ENCODE results near the gene TCERG1L. TPM values are rescaled to one million over a fixed set of nuclear protein-coding genes. Genes with fewer than 3 reads are reported as not detected.
A peak's percentile ranks its signal among the peaks of the same experiment; 100 is the strongest.

TCERG1L gene
- total RNA-seq, 4 donors from 2014 or later, result not detected

DNA sequence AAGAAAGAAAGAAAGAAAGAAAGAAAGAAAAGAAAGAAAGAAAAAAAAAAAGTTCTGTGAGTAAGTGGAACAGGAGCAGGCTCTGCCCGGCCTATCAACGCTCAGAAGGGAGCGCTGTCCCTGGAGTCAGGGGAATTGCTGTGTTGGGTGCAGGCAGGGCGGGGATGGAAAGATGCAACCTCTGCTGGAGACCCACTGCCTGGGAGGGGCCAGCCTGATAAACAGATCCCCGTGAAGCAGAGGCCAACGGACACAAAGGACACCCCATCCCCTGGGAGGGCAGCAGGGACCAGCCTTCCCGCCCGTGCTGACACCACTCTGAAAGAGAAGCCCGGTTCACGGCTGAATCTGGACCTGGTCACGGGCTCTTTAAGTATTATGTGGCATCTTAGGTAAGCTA lies 54.5 kb downstream of the TCERG1L start:
- H3K4me1 ChIP-seq, result no peaks in the 10 kb centered on the region
- H3K4me3 ChIP-seq, result no peak overlapping the region
- H3K9me3 ChIP-seq, result no peaks in the 10 kb centered on the region
- no peaks in the 10 kb centered on the region for H3K36me3 ChIP-seq
- no peak for TF ChIP-seq POLR2A (IDR thresholded peaks at IDR 0.05)
- TF ChIP-seq, protein P1, sequence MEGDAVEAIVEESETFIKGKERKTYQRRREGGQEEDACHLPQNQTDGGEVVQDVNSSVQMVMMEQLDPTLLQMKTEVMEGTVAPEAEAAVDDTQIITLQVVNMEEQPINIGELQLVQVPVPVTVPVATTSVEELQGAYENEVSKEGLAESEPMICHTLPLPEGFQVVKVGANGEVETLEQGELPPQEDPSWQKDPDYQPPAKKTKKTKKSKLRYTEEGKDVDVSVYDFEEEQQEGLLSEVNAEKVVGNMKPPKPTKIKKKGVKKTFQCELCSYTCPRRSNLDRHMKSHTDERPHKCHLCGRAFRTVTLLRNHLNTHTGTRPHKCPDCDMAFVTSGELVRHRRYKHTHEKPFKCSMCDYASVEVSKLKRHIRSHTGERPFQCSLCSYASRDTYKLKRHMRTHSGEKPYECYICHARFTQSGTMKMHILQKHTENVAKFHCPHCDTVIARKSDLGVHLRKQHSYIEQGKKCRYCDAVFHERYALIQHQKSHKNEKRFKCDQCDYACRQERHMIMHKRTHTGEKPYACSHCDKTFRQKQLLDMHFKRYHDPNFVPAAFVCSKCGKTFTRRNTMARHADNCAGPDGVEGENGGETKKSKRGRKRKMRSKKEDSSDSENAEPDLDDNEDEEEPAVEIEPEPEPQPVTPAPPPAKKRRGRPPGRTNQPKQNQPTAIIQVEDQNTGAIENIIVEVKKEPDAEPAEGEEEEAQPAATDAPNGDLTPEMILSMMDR (IDR thresholded peaks at IDR 0.05), result no peak
- H3K27ac ChIP-seq, result no peak overlapping the region
- H3K27me3 ChIP-seq, result no peaks in the 10 kb centered on the region
- peak in 1 of 3 donors; percentile 22 for DNase-seq

DNA sequence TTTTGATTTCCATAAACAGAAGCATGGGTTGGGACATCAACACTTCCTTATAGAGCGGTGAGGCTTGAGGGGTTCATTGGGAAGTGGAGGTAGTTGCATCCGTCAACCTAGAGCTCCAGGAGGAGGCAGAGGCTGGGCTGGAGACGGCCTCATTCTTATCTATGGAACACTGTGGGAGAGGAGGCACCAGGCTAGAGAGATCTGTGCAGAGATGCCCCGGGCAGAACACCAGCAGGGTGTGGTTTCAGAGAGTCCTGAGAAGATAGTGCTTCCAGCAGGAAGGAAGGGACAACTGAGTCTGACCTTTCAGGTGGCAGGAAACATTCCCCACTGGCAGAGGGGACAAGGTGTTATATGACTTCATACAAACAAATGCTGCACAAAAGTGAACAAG lies 56.7 kb downstream of the TCERG1L start:
- no peak overlapping the region for H3K27ac ChIP-seq
- no peaks in the 10 kb centered on the region for H3K9me3 ChIP-seq
- no peak for TF ChIP-seq POLR2A (IDR thresholded peaks at IDR 0.05)
- TF ChIP-seq, protein P1 (IDR thresholded peaks at IDR 0.05), result no peak
- DNase-seq, result no peak
- H3K36me3 ChIP-seq, result no peaks in the 10 kb centered on the region
- no peak overlapping the region for H3K4me3 ChIP-seq
- no peaks in the 10 kb centered on the region for H3K27me3 ChIP-seq
- no peaks in the 10 kb centered on the region for H3K4me1 ChIP-seq

DNA sequence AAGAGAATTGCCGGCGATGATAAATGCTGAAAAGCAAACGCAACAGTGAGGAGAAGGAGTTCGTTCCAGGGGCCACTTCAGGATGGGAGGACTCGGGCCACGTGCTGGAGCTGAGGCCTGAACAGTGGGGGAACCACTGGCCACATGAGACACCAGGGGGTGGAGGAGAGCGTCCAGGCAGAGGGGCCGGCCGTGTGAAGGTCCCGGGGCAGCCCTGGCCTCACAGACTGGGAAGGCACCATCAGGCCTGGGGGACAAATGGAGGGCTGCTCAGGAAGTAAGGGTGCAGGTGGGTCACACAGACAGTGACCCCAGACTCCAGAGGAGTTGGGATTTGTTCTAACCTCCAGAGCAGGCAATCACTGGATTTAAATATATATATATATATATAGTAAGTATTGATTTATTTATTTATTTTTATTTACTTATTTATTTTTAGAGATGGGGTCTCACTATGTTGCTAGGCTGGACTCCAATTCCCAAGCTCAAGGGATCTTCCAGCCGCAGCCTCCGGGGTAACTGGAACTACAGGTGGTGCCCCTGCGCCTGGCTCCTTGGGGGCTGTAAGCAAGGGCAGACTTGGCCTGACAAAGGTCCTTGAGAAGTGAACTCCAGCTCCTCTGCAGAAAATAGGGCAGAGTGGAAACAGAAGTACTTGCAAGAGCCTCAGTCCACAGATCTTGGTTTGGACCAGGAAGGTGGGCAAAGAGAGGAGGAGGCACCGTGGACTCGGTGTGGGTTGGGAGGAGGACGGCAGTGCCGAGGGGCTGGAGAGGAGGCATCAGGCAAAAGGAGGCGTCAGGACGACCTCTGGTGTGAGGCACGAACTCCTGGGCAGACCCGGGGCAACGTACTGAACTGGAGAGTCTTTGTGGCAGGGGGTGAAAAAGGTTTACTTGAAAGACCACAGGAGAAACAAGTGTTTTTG lies 57.3 kb downstream of the TCERG1L start:
- Histone ChIP-seq H3K4me3 (no peak overlapping the region), H3K4me1 (no peaks in the 10 kb centered on the region), H3K27ac (no peak overlapping the region), H3K36me3 (no peaks in the 10 kb centered on the region), H3K9me3 (no peaks in the 10 kb centered on the region), H3K27me3 (no peaks in the 10 kb centered on the region)
- peak in 1 of 3 donors; percentile 29 for DNase-seq
- TF ChIP-seq, protein P1 (IDR thresholded peaks at IDR 0.05), result no peak
- TF ChIP-seq POLR2A (IDR thresholded peaks at IDR 0.05), result no peak

DNA sequence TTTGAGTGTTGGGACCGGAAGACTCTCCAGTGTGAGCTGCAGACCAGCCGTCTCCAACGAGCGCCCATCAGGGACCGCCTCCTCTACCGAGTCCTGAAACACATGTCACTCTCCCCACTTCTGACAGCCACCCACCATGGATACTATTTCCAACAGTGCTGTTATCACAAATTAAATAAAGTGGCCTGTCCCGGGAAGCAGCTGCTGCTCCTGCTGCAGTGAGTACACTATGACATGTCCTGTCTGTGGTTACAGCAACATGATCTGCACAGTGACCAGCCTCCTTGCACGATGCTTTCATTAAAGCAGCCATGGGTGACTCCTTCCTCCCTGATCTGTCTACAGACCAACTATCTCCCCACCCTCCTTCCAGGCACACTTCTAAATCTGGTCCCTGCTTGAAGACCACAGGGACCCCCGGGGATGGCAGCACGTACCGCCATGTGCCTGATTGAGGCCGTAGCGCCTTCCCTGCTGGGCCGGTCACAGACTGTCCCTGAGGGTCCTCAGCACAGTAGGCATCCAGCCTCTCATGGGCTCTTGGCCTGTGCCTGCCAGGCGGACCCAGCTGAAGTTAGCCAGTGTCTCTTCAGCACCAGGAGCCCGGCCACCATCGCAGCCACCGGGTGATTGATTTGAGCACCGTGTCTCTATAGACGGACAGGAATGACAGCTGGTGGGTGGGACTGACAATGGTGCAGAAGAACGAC lies 58.8 kb downstream of the TCERG1L start:
- TF ChIP-seq POLR2A (IDR thresholded peaks at IDR 0.05), result no peak
- TF ChIP-seq, protein P1 (IDR thresholded peaks at IDR 0.05), result no peak
- H3K36me3 ChIP-seq, result no peaks in the 10 kb centered on the region
- no peaks in the 10 kb centered on the region for H3K27me3 ChIP-seq
- H3K9me3 ChIP-seq, result no peaks in the 10 kb centered on the region
- no peaks in the 10 kb centered on the region for H3K4me1 ChIP-seq
- H3K4me3 ChIP-seq, result no peak overlapping the region
- peak in 1 of 3 donors; percentile 25 for DNase-seq
- H3K27ac ChIP-seq, result no peak overlapping the region

DNA sequence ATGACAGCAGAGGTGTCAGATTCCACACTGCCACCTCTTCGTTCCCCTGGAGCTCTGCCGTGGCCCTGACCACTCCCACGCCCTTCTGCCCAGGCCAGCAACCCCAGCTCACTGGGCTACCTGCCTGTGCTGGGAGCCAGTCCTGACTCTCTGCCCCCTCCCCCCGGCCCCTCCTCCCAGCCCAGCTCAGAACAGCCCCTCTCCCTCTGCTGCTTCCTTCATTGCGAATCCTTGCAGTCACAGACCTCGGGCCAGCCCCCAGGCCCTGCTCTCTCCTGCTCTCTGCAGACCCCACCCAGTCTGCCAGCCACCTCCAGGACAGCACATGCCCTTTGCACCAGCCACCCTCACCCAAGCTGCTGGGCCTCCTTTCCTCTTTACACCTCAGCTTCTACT lies 60.4 kb downstream of the TCERG1L start:
- Histone ChIP-seq H3K27ac (no peak overlapping the region), H3K36me3 (no peaks in the 10 kb centered on the region), H3K4me1 (no peaks in the 10 kb centered on the region), H3K4me3 (no peak overlapping the region), H3K27me3 (no peaks in the 10 kb centered on the region), H3K9me3 (no peaks in the 10 kb centered on the region)
- TF ChIP-seq, protein P1 (IDR thresholded peaks at IDR 0.05), result no peak
- no peak for TF ChIP-seq POLR2A (IDR thresholded peaks at IDR 0.05)
- peak in 1 of 3 donors; percentile 19 for DNase-seq

All from Peyer's patch (tissue), 4 donors.